Activated CD4-positive, alpha-beta T cell treated with anti-CD3 and anti-CD28 coated beads for 4 hours (primary cell): Measurements from ENCODE around the gene STYXL2.

Experiments used
- DNase-seq, 2 donors: peaks; one replicate each; pipeline ENCODE4 v3.0.0-alpha.2; 2020

STYXL2 gene

DNA sequence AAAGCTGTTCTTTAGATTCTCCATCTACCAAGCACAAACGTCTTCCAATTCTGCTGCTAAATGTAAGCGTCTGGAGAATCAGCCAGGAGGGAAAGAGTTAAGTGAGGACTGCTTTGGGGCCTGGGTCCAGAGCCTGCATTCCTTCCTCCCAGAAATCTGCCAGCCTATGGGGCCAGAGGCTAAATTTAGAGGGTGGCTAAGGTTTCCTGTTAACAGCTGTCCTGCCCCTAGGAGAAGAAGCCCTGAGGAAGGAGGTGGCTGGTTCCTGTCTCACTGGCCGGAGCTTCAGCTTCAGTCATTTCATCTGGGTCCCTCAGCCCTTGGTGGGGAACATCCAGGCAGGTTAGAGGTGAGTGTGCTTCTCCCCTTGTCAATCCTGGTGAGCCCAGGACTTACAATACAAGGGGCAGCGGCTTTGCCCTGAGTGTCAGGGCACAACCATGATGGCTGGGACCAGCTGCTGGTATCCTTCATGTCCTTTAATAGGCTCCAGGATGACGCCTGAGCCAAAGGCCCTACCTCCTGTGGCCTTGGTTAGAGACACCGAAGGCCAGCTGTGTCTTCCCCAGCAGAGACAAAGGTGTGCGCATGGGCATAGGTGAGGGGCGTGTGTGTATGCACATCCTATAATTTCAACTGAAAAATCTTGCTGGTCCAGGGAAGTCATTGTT is at the start of gene STYXL2:
Gene STYXL2, plus strand, starts transcription at position 230 of the 671 bp plus-strand sequence. CDS start 775 bp downstream, outside the sequence.
- DNase-seq: no peak

GRCh38 chr1:167051907-167052306 is 42.0 kb upstream of the STYXL2 start:
- DNase-seq: no peak

DNA sequence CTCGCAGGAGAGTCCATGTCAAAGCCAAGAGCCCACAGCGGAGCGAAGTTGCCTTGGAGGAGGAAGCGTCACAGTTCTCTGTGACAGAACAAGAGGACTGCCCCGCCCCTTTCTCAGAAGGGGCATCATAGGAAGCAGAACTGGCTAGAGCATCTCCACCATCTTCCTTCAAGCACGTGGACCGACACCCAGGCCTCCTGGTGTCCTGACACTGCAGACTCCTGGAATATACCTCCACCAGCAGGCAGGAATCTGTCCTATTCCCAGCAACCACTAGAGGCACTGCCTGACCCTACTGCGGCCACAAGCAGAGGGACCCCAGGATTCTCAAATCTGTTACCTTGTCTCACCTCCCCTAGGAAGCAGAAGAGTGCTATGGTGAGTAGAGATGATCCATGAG is 41.5 kb upstream of the STYXL2 start:
- DNase-seq: no peak

GRCh38 chr1:167054531-167054930 is 39.3 kb upstream of the STYXL2 start:
- no peak for DNase-seq

DNA sequence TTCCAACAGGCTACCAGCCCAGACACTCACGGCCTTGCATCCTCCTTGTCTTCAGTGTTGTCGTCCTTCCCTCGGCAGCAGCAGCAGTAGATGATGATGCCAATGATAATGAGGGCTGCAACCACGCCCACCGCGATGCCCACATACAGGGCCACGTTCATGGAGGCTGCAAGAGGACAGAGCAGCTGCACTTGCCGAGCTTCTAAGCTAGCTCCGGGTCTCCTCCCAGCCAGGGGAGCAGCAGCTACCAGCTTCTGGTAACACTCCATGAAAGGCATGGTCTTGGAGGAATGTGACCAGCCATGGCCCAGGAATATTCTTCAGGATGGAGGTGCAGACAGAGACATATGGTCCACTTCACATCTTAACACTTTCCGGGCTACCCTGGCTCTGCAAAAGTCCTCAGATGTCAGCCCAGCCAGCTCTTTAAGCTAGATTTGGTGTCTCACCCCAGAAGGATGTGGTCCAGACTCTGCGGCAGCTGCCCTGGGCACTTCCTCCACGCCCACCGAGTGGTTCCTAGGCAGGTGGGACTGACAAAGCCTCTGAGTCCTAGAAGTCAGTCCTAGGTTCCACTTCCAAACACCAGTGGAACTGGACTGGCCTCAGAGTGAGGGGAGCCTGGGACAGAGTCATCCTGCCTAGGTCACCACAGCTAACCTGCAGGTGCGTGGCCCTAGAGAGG is 38.8 kb upstream of the STYXL2 start:
- no peak for DNase-seq

GRCh38 chr1:167056529-167057231 is 37.2 kb upstream of the STYXL2 start:
- no peak for DNase-seq

- DNase-seq: no peak
Observed at GRCh38 chr1:167057241-167057688, 36.6 kb upstream of the STYXL2 start.

DNA sequence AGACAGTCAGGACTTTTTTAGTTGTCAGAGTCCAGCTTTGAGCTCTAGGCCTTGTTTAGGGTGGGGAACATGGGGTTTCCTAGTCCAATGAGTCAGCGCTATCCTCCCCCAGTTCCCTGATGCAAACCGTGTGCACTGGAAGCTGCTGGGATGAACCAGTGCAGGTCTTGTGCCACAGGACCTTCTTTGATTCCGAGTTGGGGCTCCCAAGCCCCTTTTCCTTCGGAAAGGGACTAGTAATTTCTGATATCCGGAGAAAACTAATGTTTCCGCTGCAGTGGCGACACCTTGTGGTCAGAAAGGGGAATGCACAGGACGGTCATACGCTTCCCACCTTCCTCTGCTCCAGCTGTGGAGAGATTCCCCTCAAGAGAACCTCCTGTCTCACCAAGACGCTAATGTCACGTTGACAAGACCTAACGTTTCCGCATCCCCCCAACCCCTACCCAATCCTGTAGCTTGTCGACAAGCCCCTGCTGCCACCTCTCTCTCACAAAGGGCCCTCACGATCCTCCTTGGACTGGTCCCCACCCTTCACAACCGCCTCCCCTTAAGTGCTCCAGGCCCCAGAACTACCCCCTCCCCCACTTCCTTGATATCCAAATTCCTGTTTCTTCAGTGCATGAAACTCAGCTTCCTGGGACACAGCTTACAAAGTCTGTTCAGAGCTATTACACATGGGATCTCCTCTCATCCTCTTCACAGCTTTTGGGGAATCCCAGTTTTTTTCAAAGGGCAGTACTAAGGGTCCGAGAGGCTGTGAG is 34.6 kb upstream of the STYXL2 start:
- peak; percentile 50 to 74 for DNase-seq

DNA sequence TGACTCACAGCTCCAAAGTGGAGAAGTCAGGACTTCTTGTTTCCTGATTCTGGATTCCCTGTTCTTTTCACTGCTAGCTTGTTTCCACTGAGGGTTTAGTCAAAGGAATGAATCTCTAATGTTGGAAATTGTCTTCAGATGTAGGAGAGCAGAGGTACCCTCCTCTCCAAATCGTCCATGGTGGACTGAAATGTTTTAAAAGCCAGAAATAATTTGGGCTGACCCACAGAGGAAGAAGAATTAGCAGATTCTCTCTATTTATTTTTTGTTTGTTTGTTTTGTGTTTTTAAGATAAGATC is 34.1 kb upstream of the STYXL2 start:
- DNase-seq: no peak

DNA sequence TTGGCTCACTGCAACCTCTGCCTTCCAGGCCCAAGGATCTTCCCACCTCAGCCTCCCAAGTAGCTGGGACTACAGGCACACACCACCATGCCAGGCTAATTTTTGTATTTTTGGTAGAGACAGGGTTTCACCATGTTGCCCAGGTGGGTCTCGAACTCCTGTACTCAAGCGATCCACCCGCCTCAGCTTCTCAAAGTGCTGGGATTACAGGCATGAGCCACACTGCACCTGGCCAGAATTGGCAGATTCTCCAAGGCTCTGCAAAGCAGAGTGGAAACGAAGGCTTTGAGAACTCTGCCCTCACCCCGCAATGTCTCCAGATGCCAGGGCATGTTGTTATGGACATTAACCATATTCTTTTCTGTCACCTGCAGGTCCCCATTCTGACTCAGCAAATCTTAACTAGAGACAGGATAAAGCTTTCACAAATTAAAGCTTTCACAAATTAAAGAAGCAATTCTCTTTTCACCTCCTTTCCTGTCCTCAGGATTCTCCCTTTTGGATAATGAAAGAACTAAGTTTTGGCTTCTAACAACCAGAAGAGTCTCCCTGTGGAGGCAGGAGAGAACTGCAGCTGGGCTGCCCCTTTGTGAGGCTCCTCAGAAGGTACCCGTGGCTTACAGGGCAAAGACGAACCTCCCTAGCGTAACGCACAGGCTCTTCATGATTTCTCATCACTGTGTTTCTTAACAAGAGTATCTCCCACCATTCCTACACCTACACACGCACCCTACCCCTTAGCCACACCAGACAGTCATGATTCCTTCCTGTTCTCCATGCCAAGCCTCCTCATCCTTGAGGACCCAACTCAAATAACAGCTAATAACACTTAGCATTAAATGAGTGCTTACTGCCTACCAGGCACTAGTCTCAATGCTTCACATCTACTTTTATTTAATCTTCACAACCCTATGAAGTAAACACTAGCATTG is 33.5 kb upstream of the STYXL2 start:
- no peak for DNase-seq

GRCh38 chr1:167061073-167061464 is 32.8 kb upstream of the STYXL2 start:
- DNase-seq: no peak

- no peak for DNase-seq
Observed at GRCh38 chr1:167064621-167065020, 29.3 kb upstream of the STYXL2 start.

DNA sequence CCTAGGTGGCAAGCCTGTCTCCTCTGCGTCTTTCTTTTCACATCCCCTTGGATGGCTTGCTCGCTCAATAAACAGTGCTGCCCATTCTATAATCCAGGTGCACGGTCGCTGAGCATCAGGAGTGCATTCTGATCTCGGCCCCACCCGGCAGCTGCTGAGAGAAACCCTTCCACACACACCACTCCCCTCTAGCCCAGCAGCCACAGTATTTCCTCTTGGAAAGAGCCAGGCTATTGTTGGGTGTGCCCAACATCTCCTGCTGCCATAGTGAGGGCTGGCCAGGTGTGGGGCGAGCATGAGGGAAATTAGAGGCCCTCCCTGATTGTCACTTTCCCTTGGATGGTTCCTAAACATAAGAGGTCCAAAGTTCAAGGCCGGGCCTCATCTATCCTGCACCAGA is 28.4 kb upstream of the STYXL2 start:
- DNase-seq: no peak

- DNase-seq: peak; percentile 66 to 82
Observed at GRCh38 chr1:167066333-167067122, 27.3 kb upstream of the STYXL2 start.

DNA sequence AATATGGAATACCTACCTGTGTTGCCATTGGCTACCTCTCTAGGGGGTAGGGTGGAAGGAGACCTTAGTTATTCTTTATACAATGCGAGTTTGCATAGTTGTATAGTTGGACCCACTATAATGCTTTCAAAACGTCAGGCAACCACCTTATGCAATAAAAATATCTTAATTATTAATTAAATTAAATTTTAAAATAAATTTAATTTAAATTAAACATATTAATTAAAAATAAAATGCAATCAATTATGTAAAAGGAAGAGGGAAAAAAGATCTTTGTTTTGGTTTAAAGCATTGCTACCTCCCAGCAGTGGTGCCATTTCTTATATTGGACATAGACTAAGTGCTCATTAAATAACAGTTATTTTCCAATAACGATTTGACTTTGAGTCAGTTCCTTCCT is 26.0 kb upstream of the STYXL2 start:
- DNase-seq: no peak

DNA sequence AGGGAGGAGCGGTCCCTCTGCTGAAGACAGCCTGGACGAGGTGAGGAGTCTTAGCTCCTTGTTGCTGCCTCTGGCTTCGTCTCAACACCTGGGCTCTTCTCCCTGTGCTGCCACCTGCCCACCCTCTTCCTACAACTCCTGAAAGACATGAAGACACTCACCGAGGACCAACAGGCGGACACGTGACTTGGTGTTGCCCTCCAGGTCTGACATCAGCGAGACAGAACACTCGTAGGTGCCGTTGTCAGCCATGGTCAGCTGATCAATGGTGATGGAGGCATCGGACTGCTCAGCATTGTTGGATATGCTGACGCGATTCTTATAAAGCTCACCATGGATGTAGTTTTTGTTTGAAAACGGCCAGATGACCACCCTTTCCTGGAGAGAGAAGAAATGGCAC is 25.1 kb upstream of the STYXL2 start:
- no peak for DNase-seq

DNA sequence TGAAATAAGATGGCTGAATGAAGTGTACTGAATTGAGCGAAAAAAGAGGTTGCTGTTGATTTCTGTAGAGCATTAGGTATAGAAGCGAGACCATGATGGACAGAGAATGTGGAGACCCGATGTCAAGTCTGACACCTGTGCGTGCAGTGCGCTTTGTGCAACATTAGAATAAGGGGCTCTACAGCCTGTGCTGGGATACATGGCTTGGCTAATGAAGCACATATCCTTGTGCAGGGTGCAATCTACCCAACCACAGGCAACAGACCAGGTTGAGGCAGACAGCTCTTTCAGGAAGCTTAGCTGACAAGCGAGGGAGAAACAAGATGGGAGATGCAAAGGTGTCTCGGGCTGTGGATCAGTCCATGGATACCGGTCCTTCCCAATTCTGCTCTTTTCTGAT is 22.6 kb upstream of the STYXL2 start:
- no peak for DNase-seq

DNA sequence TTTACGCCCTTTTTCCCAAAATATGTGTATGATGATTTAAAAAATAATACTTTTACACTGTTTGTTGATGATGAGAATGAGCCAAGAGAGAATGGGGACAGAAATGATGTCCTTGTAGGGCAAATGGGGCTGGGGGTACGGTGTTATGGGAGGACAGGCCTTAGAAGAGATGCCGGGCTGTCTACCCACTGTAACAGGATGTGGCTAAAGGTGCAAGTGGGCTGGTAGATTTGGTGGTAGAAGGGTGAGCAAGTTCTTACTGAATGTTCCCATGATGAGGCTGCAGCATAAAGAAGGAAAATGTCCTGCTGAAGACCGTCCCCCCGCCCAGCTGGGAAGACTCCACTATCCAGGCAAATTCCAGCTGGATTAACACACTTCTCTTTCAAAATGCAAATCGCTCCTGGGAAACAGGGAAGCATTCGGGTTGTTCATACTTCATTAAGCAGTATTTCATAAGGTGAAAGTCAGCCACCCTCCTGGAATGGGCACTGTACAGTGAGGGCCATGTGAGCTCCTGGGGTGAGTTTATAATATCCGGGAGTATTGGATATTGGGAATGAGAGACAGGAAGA is 17.7 kb upstream of the STYXL2 start:
- DNase-seq: no peak

DNA sequence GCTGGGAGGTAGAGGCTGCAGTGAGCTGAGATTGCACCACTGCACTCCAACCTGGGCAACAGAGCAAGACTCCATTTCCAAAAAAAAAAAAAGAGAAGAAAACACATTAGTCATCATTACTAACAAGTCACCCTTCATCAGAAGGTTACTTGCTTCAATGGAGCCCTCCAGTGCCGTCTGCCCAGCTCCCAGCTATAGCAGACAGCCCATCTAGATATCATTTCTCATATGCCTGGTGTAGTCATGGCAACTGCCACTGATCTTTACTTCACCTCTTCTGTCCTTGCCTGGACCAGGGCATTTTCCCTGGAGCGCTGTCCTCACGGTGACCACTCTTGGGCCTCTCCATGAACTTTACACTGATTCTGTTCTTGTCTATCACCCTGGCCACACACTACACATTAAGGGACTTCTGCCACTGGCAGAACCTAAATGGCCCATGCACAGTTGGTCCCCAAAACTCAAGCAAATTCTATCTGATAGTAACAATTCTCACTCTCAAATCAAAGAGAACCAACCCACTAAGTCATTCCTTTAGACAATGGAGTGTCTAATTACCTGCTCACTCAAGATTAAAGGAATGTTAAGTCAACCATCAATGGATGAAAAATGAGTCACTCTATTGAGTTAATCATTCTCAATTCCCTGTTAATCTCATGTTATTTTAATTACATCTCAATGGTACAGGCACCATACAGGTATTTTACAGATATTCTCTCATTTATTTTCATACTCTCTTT is 16.6 kb upstream of the STYXL2 start:
- no peak for DNase-seq

DNA sequence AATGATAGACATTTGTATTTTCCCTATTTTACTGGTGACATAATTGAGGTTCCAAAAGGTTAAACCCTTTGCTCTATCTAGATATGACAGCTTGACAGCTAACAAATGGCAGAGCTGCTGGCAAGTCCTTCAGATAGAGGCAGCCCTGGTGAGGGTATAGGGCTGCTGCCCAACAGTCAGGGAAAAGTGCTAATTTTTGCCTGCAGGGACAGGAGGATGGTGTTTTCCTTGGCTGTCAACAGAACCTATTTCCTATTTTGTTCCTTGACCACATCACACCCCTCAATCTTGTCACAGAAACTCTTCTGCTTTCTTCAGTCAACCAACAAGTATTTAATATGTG is 16.0 kb upstream of the STYXL2 start:
- DNase-seq: no peak
